Heart right ventricle (tissue), 16 donors: ENCODE data around the gene ASB2. TPM values are rescaled to one million over a fixed set of nuclear protein-coding genes. Genes with fewer than 3 reads are reported as not detected.

Experiments used
- ATAC-seq, 8 donors: fragments of 200-7000 bp; cut with Tn5 transposase; one replicate each; pipeline ENCODE4 v1.9.1; 2020; ENCODE audit warnings: mild to moderate bottlenecking in 8 of 8, moderate library complexity in 8 of 8, moderate number of reproducible peaks in 1 of 8
- DNase-seq, 2 donors: peaks; one replicate each; pipeline ENCODE4 v3.0.0-alpha.2; 2020
- H3K27ac ChIP-seq, 10 donors: fragments of 200-600 bp; sonication (generic) in 2 of 10; one replicate each; pipeline versions ENCODE4 v1.5.0 to v1.8.0; 2020 to 2022; ENCODE audit warnings: mild to moderate bottlenecking in 3 of 10
- H3K27me3 ChIP-seq, 7 donors: fragments of 200-600 bp; one replicate each; pipeline ENCODE4 v1.8.0; 2021 to 2022; ENCODE audit warnings: mild to moderate bottlenecking in 2 of 7
- H3K36me3 ChIP-seq, 9 donors: fragments of 200-600 bp; sonication (generic) in 1 of 9; one replicate each; pipeline versions ENCODE4 v1.5.0 to v1.8.0; 2020 to 2022; ENCODE audit warnings: mild to moderate bottlenecking in 2 of 9
- H3K4me1 ChIP-seq, 9 donors: fragments of 200-600 bp; sonication (generic) in 1 of 9; one replicate each; pipeline versions ENCODE4 v1.5.0 to v1.8.0; 2020 to 2022; ENCODE audit warnings: mild to moderate bottlenecking in 4 of 9
- H3K4me3 ChIP-seq, 10 donors: fragments of 200-600 bp; sonication (generic) in 2 of 10; one replicate each; pipeline versions ENCODE4 v1.5.0 to v1.8.0; 2020 to 2022; ENCODE audit warnings: mild to moderate bottlenecking in 7 of 10, moderate library complexity in 2 of 10
- H3K9me3 ChIP-seq, 11 donors: fragments of 200-600 bp in 10 of 11; sonication (generic) in 2 of 11; one replicate each; pipeline versions ENCODE4 v1.5.0 to v1.8.0; 2013 to 2022; ENCODE audit warnings: mild to moderate bottlenecking in 2 of 11, control low read depth in 1 of 11, moderate library complexity in 1 of 11
- CTCF ChIP-seq, 9 donors: fragments of 200-600 bp; sonication (generic) in 2 of 9; IDR thresholded peaks; one replicate each; pipeline versions ENCODE4 v1.5.0 to v1.8.0; 2021 to 2022; ENCODE audit warnings: antibody characterized with exemption in 9 of 9, mild to moderate bottlenecking in 5 of 9, moderate library complexity in 1 of 9
- WGBS, 2 donors: extraction: QIAGEN DNeasy Blood & Tissue Kit; methylation state at CpG; one replicate each; pipeline ENCODE4 v1.1.7; 2013; ENCODE audit warnings: inconsistent platforms in 1 of 2; 5-methylcytosine and 5-hydroxymethylcytosine counted together
- intact Hi-C, 10 donors: fragments of 100-400 bp; cut with DNase I; formaldehyde crosslinking; loops; one replicate each; pipeline versions ENCODE4 v1.11.1 to v1.14.2; 2022
- polyA plus RNA-seq, 2 donors: library from polyadenylated mRNA; stranded (reverse); fragments of 200-250 nt; gene quantifications; one replicate each; pipeline ENCODE4 v1.2.3, GENCODE V29; 2013
- total RNA-seq, 10 donors: library from RNA; stranded (reverse); fragmentation: NEBNext Ultra II Directional in 3 of 10; extraction: Animal tissue kit (Norgen Biotek cat#: 25700) in 3 of 10; gene quantifications; one replicate each; pipeline versions ENCODE4 v1.2.1 to v1.2.4, GENCODE V29; 2021 to 2023
- donor health status: Arrhythmogenic right ventricular cardiomyopathy.
- donor health status: ischemic (EF 13 %, LVEDD 7.1; RV severe dilation, severe dysfunction).
- donor health status: healthy with polysubstance abuse.
- donor health status: DM: no; HTN: yes; CAD: no.
- donor health status: DM: no; HTN: no; CAD: no.
- donor health status: ischemic (EF 25% LVEDD 6.9; RV normal size, moderate dysfunction).
- donor health status: ischemic (EF 25% LVEDD 5.7; RV mildly dilated, moderate dysfunction).
- donor health status: healthy.
- donor health status: DM: yes; HTN: yes; CAD: no.
- donor health status: Ischemic cardiomyopathy.
- donor health status: ischemic (EF 35%, LVEDD 5.7; RV mildly dilated, moderate dysfunction).
- donor health status: nonischemic (EF 11% LVEDD 7.7; RV severe dilation, severe dysfunction).
- donor health status: DM: yes; HTN: yes; CAD: no.
- donor health status: PGD.
- donor health status: ischemic (EF 29% LVEDD 5.4; RV normal size, mild dysfunction).
- donor health status: nonischemic (EF 23%, LVEDD 6.1; RV moderate dilation, normal function).

ASB2 gene
- total and polyA plus RNA-seq, 12 donors: 19.6 to 374 (median 168) TPM

- H3K9me3 ChIP-seq: peaks cover 0 to 12% (median 0%) of the 10 kb centered on the region in 11 donors
- no peaks in the 10 kb centered on the region for H3K36me3 ChIP-seq
- intact Hi-C loops: no loop called here
- no peaks in the 10 kb centered on the region for H3K4me1 ChIP-seq
- ATAC-seq: peak in 5 of 8 donors; percentile 19 to 70 (median 47)
- H3K27ac ChIP-seq: no peak overlapping the region
- no peak for TF ChIP-seq CTCF (IDR thresholded peaks at IDR 0.05)
- DNase-seq: no peak
- peaks cover 0 to 3% (median 0%) of the 10 kb centered on the region in 7 donors for H3K27me3 ChIP-seq
- 67 to 72% methylated on average over 4 of the region's 4 CpGs for whole genome bisulfite sequencing, 2 donors
- H3K4me3 ChIP-seq: no peak overlapping the region
These were observed 62.1 kb downstream of the ASB2 start for GRCh38 chr14:93914278-93914677.

- intact Hi-C loops: no loop called here
- ATAC-seq: peak in 3 of 8 donors; percentile 32 to 60 (median 33)
- Histone ChIP-seq H3K36me3 (no peaks in the 10 kb centered on the region), H3K4me3 (no peak overlapping the region), H3K4me1 (no peaks in the 10 kb centered on the region), H3K27ac (no peak overlapping the region), H3K9me3 (peaks cover 0 to 10% (median 0%) of the 10 kb centered on the region in 11 donors), H3K27me3 (peaks cover 0 to 3% (median 0%) of the 10 kb centered on the region in 7 donors)
- no peak for TF ChIP-seq CTCF (IDR thresholded peaks at IDR 0.05)
- WGBS, 2 donors: 66 to 82% methylated on average over 4 of the region's 4 CpGs
- DNase-seq: no peak
These were observed 63.6 kb downstream of the ASB2 start for GRCh38 chr14:93912782-93913181.

GRCh38 chr14:93911975-93912615 is 64.3 kb downstream of the ASB2 start:
- DNase-seq: no peak
- 71 to 76% methylated on average over 5 of the region's 5 CpGs for WGBS, 2 donors
- no peak for TF ChIP-seq CTCF (IDR thresholded peaks at IDR 0.05)
- H3K4me3 ChIP-seq: no peak overlapping the region
- no peak overlapping the region for H3K27ac ChIP-seq
- no peaks in the 10 kb centered on the region for H3K36me3 ChIP-seq
- H3K4me1 ChIP-seq: no peaks in the 10 kb centered on the region
- intact Hi-C loops: no loop called here
- peaks cover 0 to 10% (median 0%) of the 10 kb centered on the region in 11 donors for H3K9me3 ChIP-seq
- ATAC-seq: no peak
- H3K27me3 ChIP-seq: peaks cover 0 to 3% (median 0%) of the 10 kb centered on the region in 7 donors

- DNase-seq (no peak), ATAC-seq (no peak)
- peaks cover 0 to 3% (median under 1%) of the 10 kb centered on the region in 7 donors for H3K27me3 ChIP-seq
- H3K9me3 ChIP-seq: peaks cover 0 to 10% (median 0%) of the 10 kb centered on the region in 11 donors
- H3K27ac ChIP-seq: no peak overlapping the region
- no peak for TF ChIP-seq CTCF (IDR thresholded peaks at IDR 0.05)
- H3K4me3 ChIP-seq: no peak overlapping the region
- intact Hi-C loops: loop anchor here in 2 of 10 donors (5.0 kb wide), 2 partner anchors 252 to 257 kb away; no protein-coding TSS in a partner anchor
- 81 to 88% methylated on average over 5 of the region's 5 CpGs for WGBS, 2 donors
- no peaks in the 10 kb centered on the region for H3K4me1 ChIP-seq
- no peaks in the 10 kb centered on the region for H3K36me3 ChIP-seq
These were observed 66.8 kb downstream of the ASB2 start for GRCh38 chr14:93909429-93910128.
